HepG2 (cell line): ENCODE measurements around the gene FBN2. TPM values are rescaled to one million over a fixed set of nuclear protein-coding genes. Genes with fewer than 3 reads are reported as not detected.
A peak's percentile ranks its signal among the peaks of the same experiment; 100 is the strongest.

Experiments used
- ATAC-seq: fragments of 200-7000 bp; cut with Tn5 transposase; 3 replicates; pipeline ENCODE4 v1.9.1; 2020; ENCODE audit warnings: mild to moderate bottlenecking, moderate library complexity
- BruUV-seq: library from RNA; stranded (reverse); fragments of 400-500 nt; replicated peaks from 2 replicates; lab custom pipeline; 2021; lab: Mats Ljungman, UMichigan
- CTCF ChIA-PET: fragments of 300-600 bp; formaldehyde crosslinking; extraction: SDS; loops from one replicate; lab custom pipeline; 2021; ENCODE audit warnings: low total read pairs, inconsistent platforms, low intra/inter-chr PET ratio; lab: Yijun Ruan, JAX
- POLR2A ChIA-PET: fragments of 350-600 bp; sonication (Branson Sonifier 250); formaldehyde crosslinking; loops from one replicate; lab custom pipeline; 2020; ENCODE audit warnings: antibody characterized with exemption, inconsistent platforms; lab: Yijun Ruan, JAX
- DNase-seq: peaks from one replicate; pipeline ENCODE4 v3.0.0-alpha.2; 2015; ENCODE audit warnings: low spot score
- FAIRE-seq: peaks from 3 replicates; lab custom pipeline; 2011; peaks lifted over from hg19 to GRCh38; lab: Jason Lieb, UNC
- H2AFZ ChIP-seq: one replicate; pipeline ENCODE4 v1.6.1; 2011; ENCODE audit warnings: low read length, inconsistent platforms
- H3K27ac ChIP-seq: fragments of 300-600 bp; 3 replicates; pipeline ENCODE4 v1.8.0; 2011; ENCODE audit warnings: mixed run types, mild to moderate bottlenecking, mixed read lengths, low read length, inconsistent platforms; ENCODE audit not compliant: insufficient read depth; ENCODE audit errors: extremely low read length
- H3K27me3 ChIP-seq, 2 experiments: fragments of 200-600 bp in 1 of 2; 2 replicates in 1 of 2; 3 replicates in 1 of 2; pipeline versions ENCODE4 v1.6.0 to v1.8.0; 2011; ENCODE audit warnings: low read length in 2 of 2, mild to moderate bottlenecking in 2 of 2, moderate library complexity in 2 of 2, inconsistent platforms in 1 of 2; ENCODE audit not compliant: insufficient read depth in 2 of 2, control insufficient read depth in 1 of 2
- H3K36me3 ChIP-seq, 2 experiments: fragments of 200-600 bp in 1 of 2; replicated peaks in 1 of 2; 2 replicates in 1 of 2; 3 replicates in 1 of 2; pipeline versions ENCODE4 v1.5.1 to v1.8.0; 2011; ENCODE audit warnings: low read length in 2 of 2, inconsistent platforms in 1 of 2; ENCODE audit not compliant: insufficient read depth in 2 of 2, control insufficient read depth in 1 of 2
- H3K4me1 ChIP-seq: 2 replicates; pipeline ENCODE4 v1.5.1; 2012; ENCODE audit warnings: low read length, inconsistent platforms; ENCODE audit not compliant: insufficient read depth
- H3K4me2 ChIP-seq: 2 replicates; pipeline ENCODE4 v1.6.0; 2011; ENCODE audit warnings: low read depth, low read length, inconsistent platforms
- H3K4me3 ChIP-seq, 3 experiments: fragments of 200-600 bp in 1 of 3; sonication (generic), shearing (Covaris generic) in 1 of 3; replicated peaks in 1 of 3; 2 replicates each; pipeline ENCODE4 v1.5.1; 2011 to 2016; ENCODE audit warnings: low read length in 3 of 3, inconsistent platforms in 2 of 3, low read depth in 2 of 3, mild to moderate bottlenecking in 2 of 3, control low read depth in 1 of 3, mixed read lengths in 1 of 3; ENCODE audit not compliant: insufficient read depth in 1 of 3
- H3K79me2 ChIP-seq: one replicate; pipeline ENCODE4 v1.6.1; 2011; ENCODE audit warnings: low read length, inconsistent platforms; ENCODE audit not compliant: insufficient read depth
- H3K9ac ChIP-seq: 2 replicates; pipeline ENCODE4 v1.6.0; 2011; ENCODE audit warnings: mild to moderate bottlenecking, low read depth, low read length, inconsistent platforms; ENCODE audit not compliant: insufficient read depth
- H3K9me3 ChIP-seq: 2 replicates; pipeline ENCODE4 v1.5.1; 2012; ENCODE audit warnings: mild to moderate bottlenecking, low read length
- H4K20me1 ChIP-seq: 2 replicates; pipeline ENCODE4 v1.6.0; 2011; ENCODE audit warnings: inconsistent platforms, mild to moderate bottlenecking, low read length, moderate library complexity; ENCODE audit not compliant: insufficient read depth
- EZH2 ChIP-seq: conservative IDR thresholded peaks from 2 replicates; pipeline ENCODE4 v1.6.1; 2012; ENCODE audit warnings: mild to moderate bottlenecking, low read depth, low read length, moderate library complexity
- FUBP1 ChIP-seq: sonication (generic); formaldehyde crosslinking; IDR thresholded peaks from 2 replicates; pipeline ENCODE4 v1.5.1; 2020; ENCODE audit warnings: missing genetic modification reagents, mild to moderate bottlenecking, borderline replicate concordance
- HOXA5 ChIP-seq: sonication (generic); formaldehyde crosslinking; IDR thresholded peaks from 2 replicates; pipeline ENCODE4 v1.4.0; 2020; ENCODE audit warnings: missing genetic modification reagents
- MAFF ChIP-seq: IDR thresholded peaks from 2 replicates; pipeline ENCODE4 v1.6.1; 2011; ENCODE audit warnings: low read depth, low read length, improper control_type of control experiment
- MAFK ChIP-seq, 2 experiments: IDR thresholded peaks in 1 of 2; conservative IDR thresholded peaks in 1 of 2; 2 replicates each; pipeline ENCODE4 v1.6.1; 2011; ENCODE audit warnings: improper control_type of control experiment in 2 of 2, low read length in 2 of 2
- MXD1 ChIP-seq: sonication (generic); formaldehyde crosslinking; IDR thresholded peaks from 2 replicates; pipeline ENCODE4 v1.4.0; 2020; ENCODE audit warnings: mild to moderate bottlenecking, missing genetic modification reagents
- PCBP1 ChIP-seq: fragments of 200-400 bp; formaldehyde crosslinking; IDR thresholded peaks from 2 replicates; pipeline ENCODE4 v1.6.1; 2017; ENCODE audit warnings: mild to moderate bottlenecking, low read depth, low read length, borderline replicate concordance
- POGZ ChIP-seq: sonication (generic); formaldehyde crosslinking; IDR thresholded peaks from 2 replicates; pipeline ENCODE4 v1.4.0; 2020; ENCODE audit warnings: mild to moderate bottlenecking, missing genetic modification reagents
- RBM39 ChIP-seq: fragments of 200-400 bp; formaldehyde crosslinking; IDR thresholded peaks from one replicate; pipeline ENCODE4 v1.6.1; 2018; ENCODE audit warnings: antibody characterized with exemption, mild to moderate bottlenecking, low read depth, low read length; ENCODE audit not compliant: poor library complexity, severe bottlenecking
- SRSF9 ChIP-seq: fragments of 200-400 bp; formaldehyde crosslinking; IDR thresholded peaks from 2 replicates; pipeline ENCODE4 v1.6.1; 2018; ENCODE audit warnings: borderline replicate concordance, mild to moderate bottlenecking, low read depth, low read length; ENCODE audit not compliant: insufficient read depth, poor library complexity, severe bottlenecking
- TP53 ChIP-seq: sonication (generic); formaldehyde crosslinking; conservative IDR thresholded peaks from 2 replicates; pipeline ENCODE4 v1.4.0; 2020; ENCODE audit warnings: missing genetic modification reagents
- U2AF1 ChIP-seq: fragments of 200-400 bp; formaldehyde crosslinking; optimal IDR thresholded peaks from 2 replicates; pipeline ENCODE3; 2017; ENCODE audit warnings: mild to moderate bottlenecking, low read depth, low read length
- ZFY ChIP-seq: sonication (generic); formaldehyde crosslinking; IDR thresholded peaks from 2 replicates; pipeline ENCODE4 v1.4.0; 2020; ENCODE audit warnings: missing genetic modification reagents
- ZNF614 ChIP-seq: IDR thresholded peaks from 2 replicates; pipeline ENCODE4 v1.6.1; 2018; ENCODE audit warnings: missing biosample characterization, missing genetic modification reagents, inconsistent platforms, borderline replicate concordance
- ZNF704 ChIP-seq: sonication (generic); formaldehyde crosslinking; IDR thresholded peaks from 2 replicates; pipeline ENCODE4 v1.8.1; 2023; ENCODE audit warnings: mild to moderate bottlenecking, inconsistent platforms, moderate library complexity, missing genetic modification reagents, borderline replicate concordance
- WGBS: methylation state at CpG from one replicate; pipeline ENCODE4 v1.1.6; 2017; ENCODE audit warnings: low lambda C conversion rate; 5-methylcytosine and 5-hydroxymethylcytosine counted together
- in situ Hi-C: cut with HindIII; loops from 2 replicates; pipeline ENCODE4 v1.10.0; 2017; ENCODE audit warnings: low pct_unique_long_range_greater_than_20kb; ENCODE audit not compliant: extremely low pct_ligation_motif_present
- intact Hi-C: fragments of 100-400 bp; cut with micrococcal nuclease; formaldehyde crosslinking; loops from one replicate; pipeline ENCODE4 v1.10.0; 2022; ENCODE audit not compliant: unreplicated experiment
- polyA plus RNA-seq, 8 experiments: library from polyadenylated mRNA; depleted of rRNA in 3 of 8; stranded (reverse) in 7 of 8; unstranded in 1 of 8; fragments of >200 nt; fragmentation: Illumina TruSeq in 4 of 8; extraction: Trizol in 4 of 8; gene quantifications; 2 replicates each; pipeline versions ENCODE4 v1.2.1 to v1.2.3, GENCODE V29; 2011 to 2016; ENCODE audit warnings: low read depth in 4 of 8, missing spikeins in 1 of 8, mixed read lengths in 1 of 8; ENCODE audit not compliant: insufficient read depth in 1 of 8
- total RNA-seq, 5 experiments: library from RNA; depleted of rRNA; stranded (reverse); fragments of >200 nt; fragmentation: Illumina TruSeq; extraction: Trizol; gene quantifications; 2 replicates each; pipeline ENCODE4 v1.2.3, GENCODE V29; 2016; ENCODE audit warnings: low read depth in 1 of 5

The FBN2 gene
- total and polyA plus RNA-seq, 2 of the 13 experiments (the other 11 are each of a cell fraction or from before 2014, with no cell fraction given): not detected

GRCh38 chr5:128549496-128549895, 11.5 kb upstream of the FBN2 start:
- no peak for DNase-seq
- Histone ChIP-seq H3K4me2 (no peak overlapping the region), H3K9me3 (peaks cover 35% of the 10 kb centered on the region), H4K20me1 (no peaks in the 10 kb centered on the region), H3K4me1 (no peaks in the 10 kb centered on the region), H3K27ac (no peak overlapping the region), H3K36me3 (no peaks in the 10 kb centered on the region), H3K9ac (no peak overlapping the region), H3K4me3 (no peak overlapping the region), H3K79me2 (no peaks in the 10 kb centered on the region), H2AFZ (no peak overlapping the region), H3K27me3 (no peaks in the 10 kb centered on the region)
- in situ Hi-C loops: no loop called here
- peak; percentile 34; the same call in 1 of the 2 replicates for TF ChIP-seq MAFF
- TF ChIP-seq SRSF9: no peak
- TF ChIP-seq MAFK (conservative IDR thresholded peaks at IDR 0.05 in 1 of 2, IDR thresholded peaks at IDR 0.05 in 1 of 2; ENCODE audit: low read length in 2 of 2): peak; percentile 27 to 55; a peak in 3 of 4 replicates
- intact Hi-C loops: no loop called here
- ChIA-PET POLR2A (no interaction called here), CTCF (no interaction called here)
- no peak for FAIRE-seq
- ATAC-seq: no peak
- BruUV-seq: no TSS peak

- Histone ChIP-seq H3K36me3 (no peaks in the 10 kb centered on the region), H3K79me2 (no peaks in the 10 kb centered on the region), H2AFZ (no peak overlapping the region), H3K4me1 (no peaks in the 10 kb centered on the region), H3K27me3 (no peaks in the 10 kb centered on the region), H3K4me2 (no peak overlapping the region), H4K20me1 (no peaks in the 10 kb centered on the region), H3K27ac (no peak overlapping the region), H3K9me3 (peaks cover 9% of the 10 kb centered on the region; the same call in 1 of the 2 replicates), H3K9ac (no peak overlapping the region), H3K4me3 (no peak overlapping the region)
- ChIA-PET CTCF (no interaction called here), POLR2A (no interaction called here)
- intact Hi-C loops: no loop called here
- DNase-seq: no peak
- BruUV-seq: no TSS peak
- no peak for ATAC-seq
- in situ Hi-C loops: no loop called here
- WGBS: 0% methylated on average over 5 of the region's 5 CpGs
- no peak for FAIRE-seq
- TF ChIP-seq ZFY (CRISPR knock-in tag): no peak
- no peak for TF ChIP-seq U2AF1
- TF ChIP-seq TP53 (CRISPR knock-in tag): no peak
- TF ChIP-seq ZNF614: no peak
- no peak for TF ChIP-seq RBM39
- TF ChIP-seq MXD1 (CRISPR knock-in tag): no peak
- no peak for TF ChIP-seq HOXA5
- no peak for TF ChIP-seq EZH2
- TF ChIP-seq PCBP1: no peak
- no peak for TF ChIP-seq POGZ (CRISPR knock-in tag)
- TF ChIP-seq ZNF704: no peak
- TF ChIP-seq FUBP1: no peak
Observed at GRCh38 chr5:128546658-128547281, 8.7 kb upstream of the FBN2 start.
